Measurements from ENCODE around the gene BMP10. TPM values are rescaled to one million over a fixed set of nuclear protein-coding genes. Genes with fewer than 3 reads are reported as not detected.

BMP10 gene
- total RNA-seq, 1 donor from 2014 or later, result not detected

GRCh38 chr2:68824831-68825230, 46.4 kb downstream of the BMP10 start:
- DNase-seq (ENCODE audit: low spot score), result no peak
- H3K4me1 Mint-ChIP-seq (ENCODE audit: low read depth), result peaks cover 18% of the 10 kb centered on the region
- H3K4me3 Mint-ChIP-seq (ENCODE audit: unreplicated experiment), result no peak overlapping the region
- no peaks in the 10 kb centered on the region for H3K36me3 Mint-ChIP-seq (ENCODE audit: low read depth)
- no peak overlapping the region for H3K27ac Mint-ChIP-seq (ENCODE audit: unreplicated experiment)
- H3K27me3 Mint-ChIP-seq (ENCODE audit: low read depth), result peaks cover 8% of the 10 kb centered on the region
- H3K9me3 Mint-ChIP-seq (ENCODE audit: low read depth), result no peaks in the 10 kb centered on the region
- TF ChIP-seq CTCF (IDR thresholded peaks at IDR 0.05), result no peak

- no peak for TF ChIP-seq CTCF (IDR thresholded peaks at IDR 0.05)
- H3K9me3 Mint-ChIP-seq (ENCODE audit: low read depth), result no peaks in the 10 kb centered on the region
- no peak overlapping the region for H3K4me3 Mint-ChIP-seq (ENCODE audit: unreplicated experiment)
- DNase-seq (ENCODE audit: low spot score), result no peak
- peaks cover 8% of the 10 kb centered on the region for H3K27me3 Mint-ChIP-seq (ENCODE audit: low read depth)
- peaks cover 15% of the 10 kb centered on the region for H3K4me1 Mint-ChIP-seq (ENCODE audit: low read depth)
- H3K36me3 Mint-ChIP-seq (ENCODE audit: low read depth), result no peaks in the 10 kb centered on the region
- no peak overlapping the region for H3K27ac Mint-ChIP-seq (ENCODE audit: unreplicated experiment)
Observed at GRCh38 chr2:68822207-68822872, 48.9 kb downstream of the BMP10 start.

- peak overlapping the region; percentile 70 for H3K27ac Mint-ChIP-seq (ENCODE audit: unreplicated experiment)
- peaks cover 15% of the 10 kb centered on the region for H3K4me1 Mint-ChIP-seq (ENCODE audit: low read depth)
- peaks cover 5% of the 10 kb centered on the region for H3K27me3 Mint-ChIP-seq (ENCODE audit: low read depth)
- no peak for TF ChIP-seq CTCF (IDR thresholded peaks at IDR 0.05)
- H3K36me3 Mint-ChIP-seq (ENCODE audit: low read depth), result no peaks in the 10 kb centered on the region
- no peak overlapping the region for H3K4me3 Mint-ChIP-seq (ENCODE audit: unreplicated experiment)
- no peak for DNase-seq (ENCODE audit: low spot score)
- H3K9me3 Mint-ChIP-seq (ENCODE audit: low read depth), result no peaks in the 10 kb centered on the region
Observed at GRCh38 chr2:68819556-68819955, 51.6 kb downstream of the BMP10 start.

GRCh38 chr2:68817306-68817705, 53.9 kb downstream of the BMP10 start:
- H3K36me3 Mint-ChIP-seq (ENCODE audit: low read depth), result no peaks in the 10 kb centered on the region
- H3K4me1 Mint-ChIP-seq (ENCODE audit: low read depth), result peaks cover 28% of the 10 kb centered on the region
- no peak overlapping the region for H3K27ac Mint-ChIP-seq (ENCODE audit: unreplicated experiment)
- H3K9me3 Mint-ChIP-seq (ENCODE audit: low read depth), result no peaks in the 10 kb centered on the region
- no peak overlapping the region for H3K4me3 Mint-ChIP-seq (ENCODE audit: unreplicated experiment)
- H3K27me3 Mint-ChIP-seq (ENCODE audit: low read depth), result no peaks in the 10 kb centered on the region
- no peak for DNase-seq (ENCODE audit: low spot score)
- no peak for TF ChIP-seq CTCF (IDR thresholded peaks at IDR 0.05)

Other genes starting within 250 kb of the BMP10 start
- not detected in 3 replicates for gene PROKR1, start 227.8 kb downstream of the BMP10 start, total RNA-seq
- gene ARHGAP25, start 136.6 kb downstream of the BMP10 start, total RNA-seq, result 0.31 to 0.50 TPM in 2 of 3 replicates, not detected in the other
- gene GKN2, start 81.5 kb upstream of the BMP10 start, total RNA-seq, result not detected in 3 replicates
- gene GKN1, start 103.2 kb upstream of the BMP10 start, total RNA-seq, result 0.37 TPM in 1 of 3 replicates, not detected in the others
- 207 to 351 TPM (median 347 TPM) in 3 replicates for gene ANTXR1, start 141.8 kb upstream of the BMP10 start, total RNA-seq